Measurements from ENCODE around the gene REX1BD. TPM values are rescaled to one million over a fixed set of nuclear protein-coding genes. Genes with fewer than 3 reads are reported as not detected.

Gene REX1BD
- total and polyA plus RNA-seq, 10 of the 15 experiments (the other 5 are each of a cell fraction or from before 2014, with no cell fraction given) = 1.1 to 101 (median 35.0) TPM

DNA sequence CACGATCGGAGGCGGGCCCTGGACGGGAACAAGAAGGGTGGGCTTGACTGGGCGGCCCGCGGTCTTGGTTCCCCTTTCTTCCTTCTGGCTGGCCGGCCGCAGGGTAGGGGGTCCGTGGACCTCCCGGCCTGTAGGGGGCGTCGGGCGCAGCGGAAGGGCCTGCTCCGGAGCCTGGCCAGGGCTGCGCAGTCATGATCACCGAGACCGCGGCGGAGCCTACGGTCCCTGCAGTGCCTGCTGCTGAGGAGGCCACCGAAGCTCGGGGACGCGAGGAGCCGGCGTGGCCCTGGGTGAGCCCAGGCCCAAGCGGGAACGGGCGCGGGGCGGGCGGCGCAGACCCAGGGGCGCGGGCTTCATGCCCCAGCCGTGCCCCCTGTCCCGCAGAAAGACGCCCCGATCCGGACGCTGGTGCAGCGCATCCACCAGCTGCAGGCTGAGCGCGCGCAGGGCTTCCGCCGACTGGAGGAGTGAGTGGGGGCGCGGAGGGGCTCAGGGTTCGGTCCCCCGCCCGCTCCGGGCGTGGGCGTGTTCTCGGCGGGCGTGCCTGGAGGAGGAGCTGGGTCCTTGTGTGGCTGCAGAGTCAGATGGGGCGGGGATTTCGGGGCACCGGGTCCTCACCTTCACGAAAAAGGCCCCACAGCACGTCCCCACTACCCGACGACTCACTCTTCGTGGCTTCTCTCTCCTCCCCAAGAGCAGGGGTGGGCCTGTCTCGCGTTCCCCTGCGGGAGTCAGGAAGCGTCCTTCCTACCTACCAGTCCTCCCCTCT is at the start of gene REX1BD (continued):
- TF ChIP-seq ZBED1 (IDR thresholded peaks at IDR 0.05; ENCODE audit: borderline replicate concordance) = 0 out of 2 replicates have a peak, but pooled peaks have one; percentile 41
- no peak for TF ChIP-seq IRF5 (IDR thresholded peaks at IDR 0.05; ENCODE audit: borderline replicate concordance)
- peak; percentile 24 for TF ChIP-seq SMC3 (IDR thresholded peaks at IDR 0.05; ENCODE audit: borderline replicate concordance, low read length)
- peak; percentile 66 for TF ChIP-seq KLF5 (IDR thresholded peaks at IDR 0.05; ENCODE audit: partially characterized antibody)
- 0 out of 2 replicates have a peak, but pooled peaks have one; percentile 33 for TF ChIP-seq PAX5 (IDR thresholded peaks at IDR 0.05; ENCODE audit: borderline replicate concordance, low read depth, low read length)
- TF ChIP-seq ASH2L (IDR thresholded peaks at IDR 0.05; ENCODE audit: borderline replicate concordance, low read depth) = 0 out of 2 replicates have a peak, but pooled peaks have one; percentile 25
- no peak for TF ChIP-seq JUND (IDR thresholded peaks at IDR 0.05; ENCODE audit: low read depth, low read length)
- TF ChIP-seq ZBTB11 (CRISPR knock-in tag; IDR thresholded peaks at IDR 0.05) = no peak
- TF ChIP-seq CHD1 (IDR thresholded peaks at IDR 0.05; ENCODE audit: low read depth, low read length) = 0 out of 2 replicates have a peak, but pooled peaks have one; percentile 26
- TF ChIP-seq NRF1 (conservative IDR thresholded peaks at IDR 0.05; ENCODE audit: low read depth, low read length) = no peak
- peak; percentile 100 for TF ChIP-seq SMARCA5 (IDR thresholded peaks at IDR 0.05)
- no peak for TF ChIP-seq KAT2A (conservative IDR thresholded peaks at IDR 0.05; ENCODE audit: control insufficient read depth, low read depth, low read length)
- 0 out of 2 replicates have a peak, but pooled peaks have one; percentile 61 for TF ChIP-seq MXI1 (IDR thresholded peaks at IDR 0.05; ENCODE audit: low read depth, low read length)
- TF ChIP-seq BHLHE40 (IDR thresholded peaks at IDR 0.05; ENCODE audit: borderline replicate concordance in 1 of 2, low read depth in 2 of 2, low read length in 1 of 2) = peak; percentile 17 to 48; a peak in 2 of 4 replicates
- TF ChIP-seq PML (IDR thresholded peaks at IDR 0.05; ENCODE audit: low read length) = 0 out of 2 replicates have a peak, but pooled peaks have one; percentile 91
- no peak for TF ChIP-seq TCF7 (IDR thresholded peaks at IDR 0.05; ENCODE audit: borderline replicate concordance)
- no peak for TF ChIP-seq RCOR1 (conservative IDR thresholded peaks at IDR 0.05; ENCODE audit: low read depth, low read length)
- peak; percentile 22 for TF ChIP-seq SP1 (IDR thresholded peaks at IDR 0.05; ENCODE audit: low read depth, low read length)
- no peak for TF ChIP-seq ATF7 (IDR thresholded peaks at IDR 0.05; ENCODE audit: low read depth)
- TF ChIP-seq RAD51 (IDR thresholded peaks at IDR 0.05) = no peak
- TF ChIP-seq, protein P1, sequence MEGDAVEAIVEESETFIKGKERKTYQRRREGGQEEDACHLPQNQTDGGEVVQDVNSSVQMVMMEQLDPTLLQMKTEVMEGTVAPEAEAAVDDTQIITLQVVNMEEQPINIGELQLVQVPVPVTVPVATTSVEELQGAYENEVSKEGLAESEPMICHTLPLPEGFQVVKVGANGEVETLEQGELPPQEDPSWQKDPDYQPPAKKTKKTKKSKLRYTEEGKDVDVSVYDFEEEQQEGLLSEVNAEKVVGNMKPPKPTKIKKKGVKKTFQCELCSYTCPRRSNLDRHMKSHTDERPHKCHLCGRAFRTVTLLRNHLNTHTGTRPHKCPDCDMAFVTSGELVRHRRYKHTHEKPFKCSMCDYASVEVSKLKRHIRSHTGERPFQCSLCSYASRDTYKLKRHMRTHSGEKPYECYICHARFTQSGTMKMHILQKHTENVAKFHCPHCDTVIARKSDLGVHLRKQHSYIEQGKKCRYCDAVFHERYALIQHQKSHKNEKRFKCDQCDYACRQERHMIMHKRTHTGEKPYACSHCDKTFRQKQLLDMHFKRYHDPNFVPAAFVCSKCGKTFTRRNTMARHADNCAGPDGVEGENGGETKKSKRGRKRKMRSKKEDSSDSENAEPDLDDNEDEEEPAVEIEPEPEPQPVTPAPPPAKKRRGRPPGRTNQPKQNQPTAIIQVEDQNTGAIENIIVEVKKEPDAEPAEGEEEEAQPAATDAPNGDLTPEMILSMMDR (IDR thresholded peaks at IDR 0.05 in 2 of 3, conservative IDR thresholded peaks at IDR 0.05 in 1 of 3; ENCODE audit: control insufficient read depth in 2 of 3, extremely low read depth in 1 of 3, insufficient read depth in 1 of 3, low read depth in 3 of 3, low read length in 3 of 3) = peak; percentile 89 to 92 (median 91)
- TF ChIP-seq STAT1 (conservative IDR thresholded peaks at IDR 0.05) = peak; percentile 57
- TF ChIP-seq GATAD2B (conservative IDR thresholded peaks at IDR 0.05; ENCODE audit: low read depth) = peak; percentile 86
- TF ChIP-seq, protein P2, sequence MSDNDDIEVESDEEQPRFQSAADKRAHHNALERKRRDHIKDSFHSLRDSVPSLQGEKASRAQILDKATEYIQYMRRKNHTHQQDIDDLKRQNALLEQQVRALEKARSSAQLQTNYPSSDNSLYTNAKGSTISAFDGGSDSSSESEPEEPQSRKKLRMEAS (IDR thresholded peaks at IDR 0.05; ENCODE audit: low read depth, low read length) = no peak

Measured in GM12878 (cell line).